Lower lobe of right lung (tissue), 2 donors: ENCODE measurements around the gene SLC27A1. TPM values are rescaled to one million over a fixed set of nuclear protein-coding genes. Genes with fewer than 3 reads are reported as not detected.
A peak's percentile ranks its signal among the peaks of the same experiment; 100 is the strongest.

Experiments
- ATAC-seq, 2 donors: fragments of 200-7000 bp; cut with Tn5 transposase; one replicate each; pipeline ENCODE4 v1.9.1; 2020 to 2022; ENCODE audit warnings: mild to moderate bottlenecking in 2 of 2, moderate library complexity in 2 of 2
- DNase-seq: peaks from one replicate; pipeline ENCODE4 v3.0.0-alpha.2; 2020
- H3K27ac ChIP-seq: fragments of 200-600 bp; one replicate; pipeline ENCODE4 v1.8.0; 2022
- H3K27me3 ChIP-seq: fragments of 200-600 bp; one replicate; pipeline ENCODE4 v1.8.0; 2022; ENCODE audit warnings: low read depth
- H3K36me3 ChIP-seq: fragments of 200-600 bp; one replicate; pipeline ENCODE4 v1.8.0; 2022; ENCODE audit warnings: mild to moderate bottlenecking
- H3K4me1 ChIP-seq: fragments of 200-600 bp; one replicate; pipeline ENCODE4 v1.8.0; 2022
- H3K4me3 ChIP-seq: fragments of 200-600 bp; one replicate; pipeline ENCODE4 v1.8.0; 2022; ENCODE audit warnings: mild to moderate bottlenecking
- H3K9me3 ChIP-seq: fragments of 200-600 bp; one replicate; pipeline ENCODE4 v1.8.0; 2022
- intact Hi-C: fragments of 100-400 bp; cut with DNase I; formaldehyde crosslinking; loops from one replicate; pipeline ENCODE4 v1.11.0; 2022
- total RNA-seq: library from RNA; stranded (reverse); fragmentation: NEBNext Ultra II Directional; extraction: Animal tissue kit (Norgen Biotek cat#: 25700); gene quantifications from one replicate; pipeline ENCODE4 v1.2.1, GENCODE V29; 2021
- TF ChIP-seq, protein P1 (sequence below): fragments of 200-600 bp; IDR thresholded peaks from one replicate; pipeline ENCODE4 v1.8.0; 2022; ENCODE audit warnings: antibody characterized with exemption, mild to moderate bottlenecking
- donor health status: DM: no; HTN: yes; CAD: no; lungs with severe emphysema.

SLC27A1 gene
- total RNA-seq, 1 donor from 2014 or later = 27.0 TPM

DNA sequence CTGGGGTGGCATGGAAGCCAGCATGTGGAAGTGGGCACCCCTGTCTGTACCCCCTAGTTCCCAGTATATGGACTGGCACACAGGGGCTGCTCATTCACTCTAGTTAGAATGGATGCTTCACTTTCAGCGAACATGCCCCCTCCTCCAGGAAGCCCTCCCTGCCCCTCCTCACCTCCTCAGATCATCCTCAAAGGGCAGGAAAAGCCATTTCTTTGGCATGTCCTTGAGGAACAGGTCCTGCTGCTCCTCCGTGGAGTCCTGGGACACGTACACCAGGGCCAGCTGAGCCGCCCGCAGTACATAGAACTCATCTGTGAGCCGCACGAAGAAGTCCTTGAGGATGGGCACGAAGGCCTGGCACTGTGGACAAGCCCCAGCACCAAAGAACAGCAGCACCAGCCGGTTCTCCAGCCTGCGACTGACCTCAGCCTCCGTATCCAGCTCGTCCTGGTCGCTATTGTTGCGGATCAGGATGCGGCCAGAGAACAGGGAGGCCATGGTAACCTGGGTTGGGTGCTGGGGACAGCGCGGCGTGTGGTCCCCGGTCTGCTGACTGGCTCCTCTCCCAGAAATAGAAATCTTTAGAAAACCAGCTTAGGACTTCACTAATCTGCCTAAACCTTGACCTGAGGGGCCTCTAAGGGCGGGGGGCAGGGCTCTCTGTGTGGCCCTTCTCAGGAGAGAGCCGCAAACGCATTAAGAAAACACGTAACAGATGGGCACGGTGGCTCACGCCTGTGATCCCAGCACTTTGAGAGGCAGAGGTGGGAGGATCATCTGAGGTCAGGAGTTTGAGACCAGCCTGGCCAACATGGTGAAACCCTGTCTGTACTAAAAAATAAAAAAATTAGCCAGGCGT lies 9.7 kb upstream of the SLC27A1 start, which contains the start of gene NXNL1:
NXNL1 (minus strand) TSS at position 555 of the 859 bp plus-strand sequence; CDS start at position 498, 57 bp downstream.
- Histone ChIP-seq H3K36me3 (no peaks in the 10 kb centered on the region), H3K27ac (no peak within 1 kb of the TSS), H3K4me3 (no peak within 1 kb of the TSS), H3K4me1 (no peaks in the 10 kb centered on the region), H3K27me3 (peaks cover 29% of the 10 kb centered on the region), H3K9me3 (no peaks in the 10 kb centered on the region)
- TF ChIP-seq, protein P1, sequence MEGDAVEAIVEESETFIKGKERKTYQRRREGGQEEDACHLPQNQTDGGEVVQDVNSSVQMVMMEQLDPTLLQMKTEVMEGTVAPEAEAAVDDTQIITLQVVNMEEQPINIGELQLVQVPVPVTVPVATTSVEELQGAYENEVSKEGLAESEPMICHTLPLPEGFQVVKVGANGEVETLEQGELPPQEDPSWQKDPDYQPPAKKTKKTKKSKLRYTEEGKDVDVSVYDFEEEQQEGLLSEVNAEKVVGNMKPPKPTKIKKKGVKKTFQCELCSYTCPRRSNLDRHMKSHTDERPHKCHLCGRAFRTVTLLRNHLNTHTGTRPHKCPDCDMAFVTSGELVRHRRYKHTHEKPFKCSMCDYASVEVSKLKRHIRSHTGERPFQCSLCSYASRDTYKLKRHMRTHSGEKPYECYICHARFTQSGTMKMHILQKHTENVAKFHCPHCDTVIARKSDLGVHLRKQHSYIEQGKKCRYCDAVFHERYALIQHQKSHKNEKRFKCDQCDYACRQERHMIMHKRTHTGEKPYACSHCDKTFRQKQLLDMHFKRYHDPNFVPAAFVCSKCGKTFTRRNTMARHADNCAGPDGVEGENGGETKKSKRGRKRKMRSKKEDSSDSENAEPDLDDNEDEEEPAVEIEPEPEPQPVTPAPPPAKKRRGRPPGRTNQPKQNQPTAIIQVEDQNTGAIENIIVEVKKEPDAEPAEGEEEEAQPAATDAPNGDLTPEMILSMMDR = no peak
- ATAC-seq (no peak), DNase-seq (no peak)
- intact Hi-C loops = no loop called here

DNA sequence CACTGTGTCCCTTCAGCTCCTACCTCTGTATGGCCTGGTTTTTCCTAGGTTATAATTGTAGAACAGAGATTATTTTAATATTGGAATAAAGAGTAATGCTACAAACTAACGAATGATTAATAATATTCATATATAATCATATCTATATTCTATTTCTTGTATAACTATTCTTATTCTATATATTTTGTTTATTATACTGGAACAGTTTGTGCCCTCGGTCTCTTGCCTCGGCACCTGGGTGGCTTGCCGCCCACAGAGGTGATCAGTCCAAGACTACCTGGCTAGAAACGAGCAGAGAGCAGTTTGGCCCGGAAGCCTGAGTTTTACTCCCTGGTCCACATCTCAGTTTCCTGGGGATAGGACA lies 3.9 kb upstream of the SLC27A1 start:
- H3K27me3 ChIP-seq = no peaks in the 10 kb centered on the region
- H3K27ac ChIP-seq = no peak overlapping the region
- H3K4me3 ChIP-seq = no peak overlapping the region
- TF ChIP-seq, protein P1 = no peak
- ATAC-seq (no peak), DNase-seq (no peak)
- peaks cover 29% of the 10 kb centered on the region for H3K4me1 ChIP-seq
- no peaks in the 10 kb centered on the region for H3K36me3 ChIP-seq
- intact Hi-C loops = no loop called here
- no peaks in the 10 kb centered on the region for H3K9me3 ChIP-seq

DNA sequence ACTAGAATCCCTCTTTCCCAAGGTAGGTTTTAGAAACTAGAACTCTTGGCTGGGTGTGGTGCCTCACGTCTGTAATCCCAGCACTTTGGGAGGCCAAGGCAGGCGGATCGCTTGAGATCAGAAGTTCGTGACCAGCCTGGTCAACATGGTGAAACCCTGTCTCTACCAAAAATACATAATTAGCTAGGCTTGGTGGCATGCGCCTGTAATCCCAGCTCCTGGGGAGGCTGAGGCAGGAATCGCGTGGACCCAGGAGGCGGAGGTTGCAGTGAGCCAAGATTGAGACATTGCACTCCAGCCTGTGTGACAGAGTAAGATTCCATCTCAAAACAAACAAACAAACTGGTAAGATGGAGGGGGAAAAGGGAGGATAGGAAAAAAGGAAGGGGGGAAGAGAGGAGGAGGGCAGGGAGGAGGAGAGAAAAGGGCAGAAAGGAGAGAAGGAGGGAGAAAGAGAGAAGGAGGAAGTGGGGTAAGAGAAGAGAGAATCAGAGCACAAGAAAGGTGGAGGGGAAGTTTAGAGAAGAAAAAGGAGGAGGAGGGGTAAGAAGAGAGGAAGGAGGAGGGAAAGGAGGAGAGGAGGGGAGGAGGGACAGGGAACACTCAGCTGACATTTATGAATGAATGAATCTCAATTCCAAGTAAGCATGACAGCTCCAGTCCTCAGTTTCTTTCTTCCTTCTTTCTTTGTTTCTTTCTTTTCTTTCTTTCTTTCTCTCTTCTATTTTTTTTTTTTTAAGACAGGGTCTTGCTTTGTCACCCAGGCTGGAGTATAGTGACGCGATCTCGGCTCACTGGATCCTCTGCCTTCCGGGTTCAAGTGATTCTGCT lies 2.6 kb upstream of the SLC27A1 start:
- H3K27me3 ChIP-seq = no peaks in the 10 kb centered on the region
- peaks cover 36% of the 10 kb centered on the region for H3K4me1 ChIP-seq
- TF ChIP-seq, protein P1 = no peak
- H3K27ac ChIP-seq = peak overlapping the region; percentile 84
- DNase-seq = no peak
- no peaks in the 10 kb centered on the region for H3K9me3 ChIP-seq
- no peak for ATAC-seq
- H3K36me3 ChIP-seq = no peaks in the 10 kb centered on the region
- intact Hi-C loops = no loop called here
- H3K4me3 ChIP-seq = no peak overlapping the region

DNA sequence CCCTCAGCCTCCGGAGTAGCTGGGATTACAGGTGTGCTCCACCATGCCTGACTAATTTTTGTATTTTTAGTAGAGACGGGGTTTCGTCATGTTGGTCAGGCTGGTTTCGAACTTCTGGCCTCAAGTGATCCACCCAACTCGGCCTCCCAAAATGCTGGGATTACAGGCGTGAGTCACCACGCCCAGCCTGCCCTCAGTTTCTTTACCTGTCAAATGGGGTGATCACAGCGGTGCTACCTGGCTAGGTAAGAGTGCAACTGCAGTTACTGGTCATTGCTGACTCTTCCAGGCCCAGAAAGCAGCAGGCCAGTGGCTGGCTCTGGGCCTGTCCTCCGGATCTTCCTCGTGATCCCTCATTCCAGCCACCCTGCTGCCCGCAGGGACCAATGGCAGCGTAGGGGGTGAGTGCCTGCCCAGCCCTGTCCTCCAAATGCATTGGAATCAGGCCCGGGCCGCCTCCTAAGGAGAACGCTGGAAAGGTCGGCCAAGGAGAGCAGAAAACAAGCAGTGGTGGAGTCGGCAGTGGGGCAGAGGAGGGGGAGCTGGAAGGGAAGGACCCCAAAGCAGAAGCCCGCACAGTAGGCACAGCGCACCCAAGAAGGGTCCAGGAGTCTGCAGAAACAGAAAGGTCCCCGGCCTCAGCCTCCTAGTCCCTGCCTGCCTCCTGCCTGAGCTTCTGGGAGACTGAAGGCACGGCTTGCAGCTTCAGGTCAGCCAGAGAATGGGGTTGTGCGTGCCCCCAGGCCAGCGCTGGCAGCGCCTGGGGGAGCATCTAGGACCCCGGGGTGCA lies 1.8 kb upstream of the SLC27A1 start:
- peak overlapping the region; percentile 84 for H3K27ac ChIP-seq
- DNase-seq (peak; percentile 78), ATAC-seq (peak; percentile 10 to 11)
- H3K36me3 ChIP-seq = no peaks in the 10 kb centered on the region
- TF ChIP-seq, protein P1 = no peak
- intact Hi-C loops = no loop called here
- H3K9me3 ChIP-seq = no peaks in the 10 kb centered on the region
- H3K4me1 ChIP-seq = peaks cover 36% of the 10 kb centered on the region
- H3K4me3 ChIP-seq = peak overlapping the region; percentile 79
- H3K27me3 ChIP-seq = no peaks in the 10 kb centered on the region

DNA sequence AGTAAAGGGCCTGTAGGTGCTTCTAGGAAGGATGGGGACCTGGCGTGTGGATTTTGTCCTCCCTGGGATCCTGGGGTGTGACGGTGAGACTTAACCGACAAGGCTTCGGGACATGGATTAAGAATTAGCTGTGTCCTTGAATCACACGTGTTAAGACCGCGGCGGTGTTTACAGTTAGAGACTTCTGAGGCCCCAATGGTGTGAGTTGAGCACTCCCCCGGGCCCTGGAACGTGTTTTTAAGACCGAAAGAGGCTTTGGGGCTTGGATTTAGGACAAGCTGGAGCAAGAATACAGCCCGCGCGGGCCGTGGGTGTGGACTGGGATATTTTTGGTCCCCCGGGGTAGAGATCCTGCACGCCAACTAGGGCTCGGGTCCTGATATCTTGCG lies 1.2 kb upstream of the SLC27A1 start:
- peak overlapping the region; percentile 79 for H3K4me3 ChIP-seq
- DNase-seq (no peak), ATAC-seq (peak in 1 of 2 donors; percentile 0)
- peak overlapping the region; percentile 84 for H3K27ac ChIP-seq
- peaks cover 36% of the 10 kb centered on the region for H3K4me1 ChIP-seq
- intact Hi-C loops = no loop called here
- H3K36me3 ChIP-seq = no peaks in the 10 kb centered on the region
- TF ChIP-seq, protein P1 = no peak
- no peaks in the 10 kb centered on the region for H3K27me3 ChIP-seq
- no peaks in the 10 kb centered on the region for H3K9me3 ChIP-seq
